ENCODE data around the gene CAMTA1. TPM values are rescaled to one million over a fixed set of nuclear protein-coding genes. Genes with fewer than 3 reads are reported as not detected.
"Not testable (repeated sequence)": the region's sequence is repeated elsewhere in the genome, so short reads cannot be mapped to it uniquely, and the experiment has no call there.

The CAMTA1 gene
- total and polyA plus RNA-seq, 4 donors = 78.7 to 438 (median 173) TPM

DNA sequence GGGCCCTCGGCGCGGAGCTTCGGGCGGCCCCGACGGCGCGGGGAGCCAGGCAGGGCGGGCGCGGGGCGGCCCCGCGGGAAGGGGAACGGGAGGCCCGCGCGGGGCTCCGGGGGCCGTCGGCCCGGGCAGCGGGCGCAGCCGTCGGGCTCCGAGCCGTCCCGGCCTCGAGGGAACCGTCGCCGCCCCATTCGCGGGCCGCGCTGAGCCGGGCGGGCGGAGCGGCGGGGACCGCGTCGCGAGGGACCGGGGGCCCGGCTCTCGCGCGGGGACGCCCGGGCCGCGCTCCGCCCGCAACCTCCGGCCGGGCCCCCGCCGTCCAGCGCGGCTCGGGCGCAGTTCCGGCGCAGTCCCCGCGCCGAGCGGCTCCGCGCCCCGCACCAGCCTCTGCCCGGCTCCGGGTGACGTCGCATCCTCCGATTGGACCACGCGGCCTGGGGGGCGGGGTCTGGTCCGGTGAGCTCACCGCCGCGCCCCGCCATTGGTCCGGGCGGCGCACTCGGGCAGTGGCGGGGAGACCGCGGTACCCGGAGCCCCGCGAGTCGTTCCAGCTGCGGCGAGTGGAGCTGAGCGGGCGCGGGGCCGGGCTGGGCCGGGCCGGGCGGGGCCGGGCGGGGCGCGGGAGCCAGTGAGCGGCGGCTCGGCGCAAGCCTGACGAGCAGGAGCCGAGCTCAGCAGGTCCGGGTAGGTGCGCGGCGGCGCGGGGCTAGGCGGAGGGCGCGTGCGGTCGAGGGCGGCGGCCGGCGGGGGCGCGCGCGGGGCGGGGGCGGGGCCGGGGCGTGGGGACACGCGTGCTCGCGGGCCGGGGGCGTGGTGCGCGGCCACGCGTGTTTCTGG lies 919.2 kb downstream of the CAMTA1 start:
- Histone ChIP-seq H3K27ac (ENCODE audit: low read depth in 1 of 2, low read length in 2 of 2) (no peak overlapping the region), H3K4me1 (ENCODE audit: control insufficient read depth in 1 of 2, insufficient read depth in 2 of 2, low read length in 2 of 2) (no peaks in the 10 kb centered on the region), H3K27me3 (ENCODE audit: control insufficient read depth in 1 of 2, insufficient read depth in 2 of 2, low read length in 1 of 2) (no peaks in the 10 kb centered on the region), H3K9me3 (ENCODE audit: control insufficient read depth, low read length) (no peaks in the 10 kb centered on the region), H3K4me3 (ENCODE audit: low read length in 2 of 2) (peak overlapping the region; percentile 46 to 85), H3K36me3 (ENCODE audit: control insufficient read depth in 1 of 2, insufficient read depth in 2 of 2, low read length in 1 of 2) (no peaks in the 10 kb centered on the region)
- DNase-seq = peak; percentile 95 to 97
- intact Hi-C loops (cut with DNase I) = no loop called here
- peak; percentile 98 for ATAC-seq (ENCODE audit: low FRiP score)
- 0 to 1% methylated on average over 52 to 151 of the region's 151 CpGs for WGBS, 2 donors

DNA sequence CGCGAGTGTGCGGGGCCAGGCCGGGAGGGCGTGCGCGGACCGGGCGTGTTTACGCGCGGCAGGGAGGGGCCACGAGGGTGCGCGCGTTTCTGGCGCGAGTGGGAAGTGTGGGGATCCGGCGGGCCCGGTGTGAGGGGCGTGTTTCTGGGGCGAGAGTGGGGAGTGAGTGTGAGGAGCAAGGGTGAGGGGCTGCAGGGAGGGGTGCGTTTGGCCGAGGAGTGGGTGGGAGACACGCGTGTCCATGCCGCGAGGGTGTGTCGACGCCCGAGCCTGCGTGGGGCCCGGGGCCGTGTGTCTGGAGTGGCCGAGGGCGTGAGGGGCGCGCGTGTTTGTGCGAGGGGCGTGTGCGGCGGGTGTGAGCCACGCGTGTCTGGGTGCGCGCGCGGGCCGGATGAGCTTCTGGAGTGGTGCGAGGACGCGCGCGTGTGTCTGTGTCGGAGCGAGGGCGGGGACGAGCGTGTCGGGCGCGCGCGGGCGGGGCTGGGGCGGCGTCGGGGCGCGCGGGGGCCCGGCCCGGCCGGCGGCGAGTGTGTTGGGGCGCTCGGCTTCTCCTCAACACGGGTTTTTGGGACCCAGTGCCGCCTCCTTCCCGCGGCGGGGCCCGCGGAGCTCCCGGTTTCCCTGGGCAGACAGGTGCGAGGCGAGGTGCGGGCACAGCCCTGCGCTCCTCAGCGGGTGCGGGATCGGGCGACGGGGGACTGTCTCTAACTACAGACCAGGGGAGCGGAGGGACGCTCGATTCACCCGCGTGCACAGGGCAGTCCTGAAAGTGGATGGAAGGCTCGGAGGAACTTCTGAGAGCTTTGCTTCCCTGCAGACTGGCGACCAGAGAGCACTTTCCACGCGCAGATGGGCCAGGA lies 920.0 kb downstream of the CAMTA1 start:
- H3K4me1 ChIP-seq (ENCODE audit: control insufficient read depth in 1 of 2, insufficient read depth in 2 of 2, low read length in 2 of 2) = no peaks in the 10 kb centered on the region
- no peaks in the 10 kb centered on the region for H3K36me3 ChIP-seq (ENCODE audit: control insufficient read depth in 1 of 2, insufficient read depth in 2 of 2, low read length in 1 of 2)
- no peaks in the 10 kb centered on the region for H3K9me3 ChIP-seq (ENCODE audit: control insufficient read depth, low read length)
- ATAC-seq (ENCODE audit: low FRiP score) (no peak), DNase-seq (peak in 1 of 2 donors; percentile 59)
- no peaks in the 10 kb centered on the region for H3K27me3 ChIP-seq (ENCODE audit: control insufficient read depth in 1 of 2, insufficient read depth in 2 of 2, low read length in 1 of 2)
- H3K27ac ChIP-seq (ENCODE audit: low read depth in 1 of 2, low read length in 2 of 2) = no peak overlapping the region
- WGBS, 2 donors = 2 to 3% methylated on average over 62 to 106 of the region's 106 CpGs
- intact Hi-C loops (cut with DNase I) = no loop called here
- peak overlapping the region; percentile 46 to 85 for H3K4me3 ChIP-seq (ENCODE audit: low read length in 2 of 2)

DNA sequence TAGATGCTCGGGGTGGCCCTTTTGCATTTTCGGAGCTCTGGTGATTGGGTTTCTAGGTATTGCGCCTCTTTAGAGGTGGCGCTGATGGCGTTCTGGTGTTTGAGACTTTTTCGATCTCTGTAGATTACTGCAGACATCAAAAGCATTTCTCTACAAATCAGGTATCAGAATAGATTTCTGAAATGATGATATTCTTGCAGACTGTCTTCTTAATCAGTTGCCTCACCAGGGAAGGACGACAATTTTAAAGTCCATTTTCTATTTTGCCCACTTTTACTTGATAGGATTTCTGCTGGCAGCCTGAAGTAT lies 920.6 kb downstream of the CAMTA1 start:
- H3K36me3 ChIP-seq (ENCODE audit: control insufficient read depth in 1 of 2, insufficient read depth in 2 of 2, low read length in 1 of 2) = no peaks in the 10 kb centered on the region
- intact Hi-C loops (cut with DNase I) = no loop called here
- no peak overlapping the region for H3K27ac ChIP-seq (ENCODE audit: low read depth in 1 of 2, low read length in 2 of 2)
- ATAC-seq (ENCODE audit: low FRiP score) (no peak), DNase-seq (no peak)
- H3K4me3 ChIP-seq (ENCODE audit: low read length in 2 of 2) = no peak overlapping the region
- H3K9me3 ChIP-seq (ENCODE audit: control insufficient read depth, low read length) = no peaks in the 10 kb centered on the region
- no peaks in the 10 kb centered on the region for H3K4me1 ChIP-seq (ENCODE audit: control insufficient read depth in 1 of 2, insufficient read depth in 2 of 2, low read length in 2 of 2)
- WGBS, 2 donors = 36 to 42% methylated on average over 7 of the region's 7 CpGs
- no peaks in the 10 kb centered on the region for H3K27me3 ChIP-seq (ENCODE audit: control insufficient read depth in 1 of 2, insufficient read depth in 2 of 2, low read length in 1 of 2)

DNA sequence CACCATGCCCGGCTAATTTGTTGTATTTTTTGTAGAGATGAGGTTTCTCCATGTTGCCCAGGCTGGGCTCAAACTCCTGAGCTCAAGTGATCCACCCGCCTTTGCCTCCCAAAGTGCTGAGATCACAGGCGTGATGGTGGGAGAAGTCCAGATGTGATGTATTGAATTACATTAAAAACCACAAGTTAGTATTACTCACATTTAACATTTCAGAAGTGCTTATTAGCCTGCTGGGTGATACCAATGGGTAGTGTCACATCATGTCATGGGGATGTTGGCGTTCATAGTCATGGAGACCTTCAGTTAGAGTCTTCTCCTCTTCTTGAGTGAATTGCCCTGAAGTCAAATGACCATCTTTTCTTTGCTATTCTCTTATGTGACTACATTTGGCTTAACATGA lies 922.3 kb downstream of the CAMTA1 start:
- ATAC-seq (ENCODE audit: low FRiP score) (no peak), DNase-seq (no peak)
- intact Hi-C loops (cut with DNase I) = no loop called here
- 95 to 96% methylated on average over 4 of the region's 4 CpGs for WGBS, 2 donors
- Histone ChIP-seq H3K4me1 (ENCODE audit: control insufficient read depth in 1 of 2, insufficient read depth in 2 of 2, low read length in 2 of 2) (no peaks in the 10 kb centered on the region), H3K9me3 (ENCODE audit: control insufficient read depth, low read length) (no peaks in the 10 kb centered on the region), H3K36me3 (ENCODE audit: control insufficient read depth in 1 of 2, insufficient read depth in 2 of 2, low read length in 1 of 2) (no peaks in the 10 kb centered on the region), H3K4me3 (ENCODE audit: low read length in 2 of 2) (no peak overlapping the region), H3K27me3 (ENCODE audit: control insufficient read depth in 1 of 2, insufficient read depth in 2 of 2, low read length in 1 of 2) (no peaks in the 10 kb centered on the region), H3K27ac (ENCODE audit: low read depth in 1 of 2, low read length in 2 of 2) (no peak overlapping the region)

DNA sequence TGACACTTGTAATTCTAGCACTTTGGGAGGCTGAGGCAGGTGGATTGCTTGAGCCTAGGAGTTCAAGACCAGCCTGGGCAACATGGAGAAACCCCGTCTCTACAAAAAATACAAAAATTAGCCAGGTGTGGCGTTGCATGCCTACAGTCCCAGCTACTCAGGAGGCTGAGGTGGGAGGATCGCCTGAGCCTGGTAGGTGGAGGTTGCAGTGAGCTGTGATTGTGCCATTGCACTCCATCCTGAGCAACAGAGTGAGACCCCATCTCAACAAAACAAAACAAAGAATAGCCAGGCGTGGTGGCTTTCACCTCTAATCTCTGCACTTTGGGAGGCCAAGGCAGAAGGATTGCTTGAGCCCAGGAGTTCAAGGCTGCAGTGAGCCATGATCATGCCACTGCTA lies 922.8 kb downstream of the CAMTA1 start:
- H3K36me3 ChIP-seq (ENCODE audit: control insufficient read depth in 1 of 2, insufficient read depth in 2 of 2, low read length in 1 of 2); ATAC-seq (ENCODE audit: low FRiP score); DNase-seq; intact Hi-C loops (cut with DNase I); H3K9me3 ChIP-seq (ENCODE audit: control insufficient read depth, low read length); H3K4me3 ChIP-seq (ENCODE audit: low read length in 2 of 2); H3K27ac ChIP-seq (ENCODE audit: low read depth in 1 of 2, low read length in 2 of 2); H3K27me3 ChIP-seq (ENCODE audit: control insufficient read depth in 1 of 2, insufficient read depth in 2 of 2, low read length in 1 of 2); H3K4me1 ChIP-seq (ENCODE audit: control insufficient read depth in 1 of 2, insufficient read depth in 2 of 2, low read length in 2 of 2): not testable (repeated sequence)
- 96 to 98% methylated on average over 4 of the region's 4 CpGs for WGBS, 2 donors

DNA sequence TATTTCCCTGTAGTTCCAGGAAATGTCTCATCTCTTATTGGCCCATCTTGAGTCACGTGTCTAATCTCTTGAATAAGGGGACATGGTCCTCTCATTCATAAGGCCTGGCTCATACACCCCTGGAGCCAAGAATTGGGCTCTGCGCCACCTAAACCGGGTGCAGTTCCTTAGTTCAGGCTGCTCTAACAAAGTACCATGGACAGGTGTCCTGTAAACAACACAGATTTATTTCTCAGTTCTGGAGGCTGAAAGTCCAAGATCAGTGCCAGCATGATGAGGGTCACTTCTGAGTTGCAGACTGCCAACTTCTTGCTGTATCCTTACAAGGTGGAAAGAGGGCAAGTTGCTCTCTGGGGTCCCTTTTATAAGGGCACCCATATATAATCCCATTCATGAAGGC lies 925.6 kb downstream of the CAMTA1 start:
- H3K36me3 ChIP-seq (ENCODE audit: control insufficient read depth in 1 of 2, insufficient read depth in 2 of 2, low read length in 1 of 2) = no peaks in the 10 kb centered on the region
- H3K4me1 ChIP-seq (ENCODE audit: control insufficient read depth in 1 of 2, insufficient read depth in 2 of 2, low read length in 2 of 2) = no peaks in the 10 kb centered on the region
- H3K27me3 ChIP-seq (ENCODE audit: control insufficient read depth in 1 of 2, insufficient read depth in 2 of 2, low read length in 1 of 2) = no peaks in the 10 kb centered on the region
- H3K4me3 ChIP-seq (ENCODE audit: low read length in 2 of 2) = no peak overlapping the region
- H3K27ac ChIP-seq (ENCODE audit: low read depth in 1 of 2, low read length in 2 of 2) = no peak overlapping the region
- WGBS, 2 donors = 89 to 92% methylated on average over 3 of the region's 3 CpGs
- DNase-seq = no peak
- intact Hi-C loops (cut with DNase I) = no loop called here
- H3K9me3 ChIP-seq (ENCODE audit: control insufficient read depth, low read length) = no peaks in the 10 kb centered on the region
- ATAC-seq (ENCODE audit: low FRiP score) = no peak

DNA sequence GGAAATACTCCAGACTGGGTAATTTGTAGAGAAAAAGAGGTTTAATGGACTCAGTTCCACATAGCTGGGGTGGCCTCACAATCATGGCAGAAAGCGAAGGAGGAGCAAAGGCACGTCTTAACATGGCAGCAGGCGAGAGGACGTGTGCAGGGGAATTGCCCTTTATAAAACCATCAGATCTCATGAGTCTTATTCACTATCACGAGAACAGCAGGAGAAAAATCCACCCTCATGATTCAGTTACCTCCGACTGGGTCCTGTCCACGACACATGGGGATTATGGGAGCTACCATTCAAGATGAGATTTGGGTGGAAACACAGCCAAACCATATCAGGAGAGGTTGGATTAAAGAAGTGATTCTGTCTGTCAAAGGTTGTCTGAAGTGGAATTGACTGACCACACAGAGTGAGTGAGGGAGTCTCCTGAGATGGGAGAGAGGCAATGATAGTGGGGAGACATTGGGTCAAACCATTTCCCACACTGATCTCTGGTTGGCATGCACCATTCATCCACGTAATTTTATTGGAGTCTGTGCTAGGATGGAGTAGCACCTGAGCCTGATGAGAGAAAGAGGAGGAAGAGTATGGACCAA lies 927.6 kb downstream of the CAMTA1 start:
- no peaks in the 10 kb centered on the region for H3K36me3 ChIP-seq (ENCODE audit: control insufficient read depth in 1 of 2, insufficient read depth in 2 of 2, low read length in 1 of 2)
- intact Hi-C loops (cut with DNase I) = no loop called here
- H3K4me3 ChIP-seq (ENCODE audit: low read length in 2 of 2) = no peak overlapping the region
- ATAC-seq (ENCODE audit: low FRiP score) (no peak), DNase-seq (no peak)
- H3K27ac ChIP-seq (ENCODE audit: low read depth in 1 of 2, low read length in 2 of 2) = no peak overlapping the region
- H3K4me1 ChIP-seq (ENCODE audit: control insufficient read depth in 1 of 2, insufficient read depth in 2 of 2, low read length in 2 of 2) = no peaks in the 10 kb centered on the region
- no peaks in the 10 kb centered on the region for H3K27me3 ChIP-seq (ENCODE audit: control insufficient read depth in 1 of 2, insufficient read depth in 2 of 2, low read length in 1 of 2)
- WGBS, 2 donors = 90% methylated on average over 8 of the region's 8 CpGs
- no peaks in the 10 kb centered on the region for H3K9me3 ChIP-seq (ENCODE audit: control insufficient read depth, low read length)

DNA sequence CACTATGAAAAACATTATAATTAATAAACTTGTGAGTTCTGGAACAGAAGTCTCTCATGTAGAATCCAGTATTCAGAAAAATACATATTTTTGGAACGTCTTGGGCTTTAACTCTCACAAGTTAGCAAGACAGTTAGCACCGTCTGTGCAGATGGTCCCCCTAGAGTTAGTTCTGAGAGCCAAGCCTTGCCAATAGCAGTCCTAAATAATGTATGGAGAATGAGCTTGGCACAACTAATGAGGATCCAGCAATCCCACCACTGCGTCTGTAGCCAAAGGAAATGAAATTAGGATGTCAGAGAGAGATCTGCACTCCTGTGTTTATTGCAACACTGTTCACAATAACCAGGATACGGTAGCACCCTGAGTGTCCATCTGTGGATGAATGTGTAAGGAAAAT lies 931.3 kb downstream of the CAMTA1 start:
- Histone ChIP-seq H3K4me3 (ENCODE audit: low read length in 2 of 2) (no peak overlapping the region), H3K36me3 (ENCODE audit: control insufficient read depth in 1 of 2, insufficient read depth in 2 of 2, low read length in 1 of 2) (no peaks in the 10 kb centered on the region), H3K27ac (ENCODE audit: low read depth in 1 of 2, low read length in 2 of 2) (no peak overlapping the region), H3K4me1 (ENCODE audit: control insufficient read depth in 1 of 2, insufficient read depth in 2 of 2, low read length in 2 of 2) (peaks cover 0 to 2% of the 10 kb centered on the region in 2 donors), H3K9me3 (ENCODE audit: control insufficient read depth, low read length) (no peaks in the 10 kb centered on the region), H3K27me3 (ENCODE audit: control insufficient read depth in 1 of 2, insufficient read depth in 2 of 2, low read length in 1 of 2) (no peaks in the 10 kb centered on the region)
- intact Hi-C loops (cut with DNase I) = no loop called here
- no peak for ATAC-seq (ENCODE audit: low FRiP score)
- 92% methylated on average over 4 of the region's 4 CpGs for WGBS, 2 donors
- no peak for DNase-seq
